GM12891 (cell line): ENCODE measurements around the gene ABCC1.

ENCODE experiments used
- POLR2A ChIP-seq: IDR thresholded peaks from 2 replicates; pipeline ENCODE4 v1.6.1; 2011; ENCODE audit warnings: low read depth, low read length, control low read depth
- POLR2AphosphoS5 ChIP-seq: IDR thresholded peaks from 2 replicates; pipeline ENCODE4 v1.6.1; 2011; ENCODE audit warnings: low read depth, low read length, control low read depth

DNA sequence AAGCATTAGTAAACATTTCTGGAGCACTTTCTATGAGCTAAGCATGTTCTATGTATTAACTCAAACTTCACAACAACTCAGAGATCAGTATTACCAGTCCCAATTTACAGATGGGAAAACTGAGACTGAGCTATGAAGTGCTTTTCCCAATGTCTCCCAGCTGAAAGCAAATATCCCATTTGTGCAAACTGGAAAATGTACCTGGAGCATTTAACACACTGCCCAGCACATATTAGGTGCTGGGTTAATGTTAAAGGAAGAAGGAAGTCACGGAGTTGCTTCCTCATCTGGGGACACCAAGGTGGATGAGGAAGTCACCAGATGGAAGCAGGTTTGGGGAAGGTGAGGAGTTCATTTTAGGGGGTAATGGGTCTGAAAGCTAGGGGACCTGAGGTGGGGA is 207.8 kb downstream of the ABCC1 start:
- TF ChIP-seq POLR2AphosphoS5 = no peak
- TF ChIP-seq POLR2A = no peak
